GM19452 (cell line): ENCODE data around the gene ZC3HAV1.
"Not testable (repeated sequence)": the region's sequence is repeated elsewhere in the genome, so short reads cannot be mapped to it uniquely, and the experiment has no call there.

Source experiments
- ATAC-seq: cut with Tn5 transposase; IDR thresholded peaks from one replicate; pipeline ENCODE4 v1.9.1; 2021; ENCODE audit not compliant: unreplicated experiment

The ZC3HAV1 gene

GRCh38 chr7:139112741-139113250, 3.3 kb upstream of the ZC3HAV1 start:
- no peak for ATAC-seq

GRCh38 chr7:139112316-139112715, 2.8 kb upstream of the ZC3HAV1 start:
- no peak for ATAC-seq

- no peak for ATAC-seq
Observed at GRCh38 chr7:139111811-139112301, 2.3 kb upstream of the ZC3HAV1 start.

- no peak for ATAC-seq
Observed at GRCh38 chr7:139111147-139111546, 1.6 kb upstream of the ZC3HAV1 start.

- peak; percentile 4 for ATAC-seq
Observed at GRCh38 chr7:139109983-139110411, 477 bp upstream of the ZC3HAV1 start.

GRCh38 chr7:139108266-139109187, 993 bp downstream of the ZC3HAV1 start:
- ATAC-seq: peak; percentile 8

- ATAC-seq: no peak
Observed at GRCh38 chr7:139106959-139107358, 2.6 kb downstream of the ZC3HAV1 start.

- ATAC-seq: not testable (repeated sequence)
Observed at GRCh38 chr7:139106227-139106626, 3.3 kb downstream of the ZC3HAV1 start.

- no peak for ATAC-seq
Observed at GRCh38 chr7:139105484-139105883, 4.0 kb downstream of the ZC3HAV1 start.

- ATAC-seq: no peak
Observed at GRCh38 chr7:139104091-139104450, 5.4 kb downstream of the ZC3HAV1 start.

GRCh38 chr7:139103057-139103815, 6.3 kb downstream of the ZC3HAV1 start:
- ATAC-seq: no peak

- not testable (repeated sequence) for ATAC-seq
Observed at GRCh38 chr7:139101637-139102158, 7.8 kb downstream of the ZC3HAV1 start.

- ATAC-seq: no peak
Observed at GRCh38 chr7:139099172-139099947, 10.2 kb downstream of the ZC3HAV1 start.

GRCh38 chr7:139095194-139095659, 14.3 kb downstream of the ZC3HAV1 start:
- ATAC-seq: peak; percentile 99

GRCh38 chr7:139094596-139094995, 14.9 kb downstream of the ZC3HAV1 start:
- ATAC-seq: no peak

GRCh38 chr7:139094030-139094429, 15.5 kb downstream of the ZC3HAV1 start:
- no peak for ATAC-seq

- ATAC-seq: not testable (repeated sequence)
Observed at GRCh38 chr7:139093512-139093911, 16.0 kb downstream of the ZC3HAV1 start.

GRCh38 chr7:139092090-139092796, 17.3 kb downstream of the ZC3HAV1 start:
- ATAC-seq: no peak

- no peak for ATAC-seq
Observed at GRCh38 chr7:139091677-139091996, 17.9 kb downstream of the ZC3HAV1 start.

- ATAC-seq: no peak
Observed at GRCh38 chr7:139089118-139089517, 20.4 kb downstream of the ZC3HAV1 start.
